CD14-positive monocyte (primary cell): Measurements from ENCODE around the gene BCAR1. TPM values are rescaled to one million over a fixed set of nuclear protein-coding genes. Genes with fewer than 3 reads are reported as not detected.
A peak's percentile ranks its signal among the peaks of the same experiment; 100 is the strongest.
"Not testable (repeated sequence)": the region's sequence is repeated elsewhere in the genome, so short reads cannot be mapped to it uniquely, and the experiment has no call there.

Experiments used
- DNase-seq, 3 donors: peaks; one replicate each; pipeline ENCODE4 v3.0.0-alpha.2; 2011 to 2022
- H2AFZ ChIP-seq: 2 replicates; pipeline ENCODE4 v1.6.0; 2012; ENCODE audit warnings: mild to moderate bottlenecking, low read depth, low read length, inconsistent platforms; ENCODE audit not compliant: insufficient read depth, poor library complexity, severe bottlenecking
- H3K27ac ChIP-seq, 2 donors: 1 replicate in 1 of 2; 2 replicates in 1 of 2; pipeline ENCODE4 v1.5.1; 2012 to 2013; ENCODE audit warnings: low read length in 2 of 2, control low read depth in 1 of 2, inconsistent platforms in 1 of 2, low read depth in 1 of 2, mild to moderate bottlenecking in 1 of 2
- H3K27me3 ChIP-seq, 2 donors: one replicate each; pipeline versions ENCODE4 v1.6.0 to v1.6.1; 2011 to 2013; ENCODE audit warnings: low read length in 2 of 2; ENCODE audit not compliant: control insufficient read depth in 2 of 2, insufficient read depth in 2 of 2
- H3K36me3 ChIP-seq, 2 donors: replicated peaks in 1 of 2; 1 replicate in 1 of 2; 2 replicates in 1 of 2; pipeline versions ENCODE4 v1.5.1 to v1.6.1; 2012 to 2013; ENCODE audit warnings: low read length in 2 of 2, control low read depth in 1 of 2, inconsistent platforms in 1 of 2, mild to moderate bottlenecking in 1 of 2; ENCODE audit not compliant: insufficient read depth in 2 of 2, control insufficient read depth in 1 of 2
- H3K4me1 ChIP-seq, 2 donors: 1 replicate in 1 of 2; 2 replicates in 1 of 2; pipeline versions ENCODE4 v1.5.1 to v1.6.1; 2012 to 2013; ENCODE audit warnings: low read length in 2 of 2, control low read depth in 1 of 2, inconsistent platforms in 1 of 2, mild to moderate bottlenecking in 1 of 2, moderate library complexity in 1 of 2; ENCODE audit not compliant: insufficient read depth in 2 of 2, control insufficient read depth in 1 of 2
- H3K4me2 ChIP-seq: replicated peaks from 2 replicates; pipeline ENCODE3; 2012; ENCODE audit warnings: low read length, moderate library complexity, mild to moderate bottlenecking; ENCODE audit not compliant: poor library complexity, severe bottlenecking; ENCODE audit errors: extremely low read depth
- H3K4me3 ChIP-seq, 3 experiments: fragments of 200-600 bp in 1 of 3; sonication (generic) in 1 of 3; replicated peaks in 1 of 3; 1 replicate in 2 of 3; 2 replicates in 1 of 3; pipeline ENCODE4 v1.5.1; 2011 to 2013; ENCODE audit warnings: low read length in 3 of 3, mild to moderate bottlenecking in 3 of 3, control low read depth in 2 of 3, low read depth in 2 of 3, inconsistent platforms in 1 of 3, moderate library complexity in 1 of 3
- H3K79me2 ChIP-seq: 2 replicates; pipeline ENCODE4 v1.6.0; 2012; ENCODE audit warnings: mild to moderate bottlenecking, control low read depth, inconsistent platforms, low read length, moderate library complexity; ENCODE audit not compliant: insufficient read depth
- H3K9ac ChIP-seq: 2 replicates; pipeline ENCODE4 v1.6.0; 2017; ENCODE audit warnings: low read length, mild to moderate bottlenecking; ENCODE audit not compliant: insufficient read depth, poor library complexity, severe bottlenecking
- H3K9me3 ChIP-seq, 2 donors: replicated peaks in 1 of 2; 1 replicate in 1 of 2; 2 replicates in 1 of 2; pipeline versions ENCODE4 v1.5.1 to v1.6.1; 2012 to 2013; ENCODE audit warnings: low read length in 2 of 2, control low read depth in 1 of 2; ENCODE audit not compliant: control insufficient read depth in 1 of 2, insufficient read depth in 1 of 2
- H4K20me1 ChIP-seq: 2 replicates; pipeline ENCODE4 v1.6.0; 2012; ENCODE audit warnings: mild to moderate bottlenecking, low read length, control low read depth, moderate library complexity; ENCODE audit not compliant: insufficient read depth
- H3K27ac Mint-ChIP-seq, 7 donors: one replicate each; pipeline ENCODE4 v1.8.0; 2020; ENCODE audit warnings: mild to moderate bottlenecking in 7 of 7, mixed read lengths in 7 of 7, moderate library complexity in 6 of 7, inconsistent platforms in 2 of 7
- H3K27me3 Mint-ChIP-seq, 3 donors: one replicate each; pipeline ENCODE4 v1.8.0; 2021 to 2022; ENCODE audit warnings: low read depth in 3 of 3, mild to moderate bottlenecking in 3 of 3, mixed read lengths in 3 of 3, moderate library complexity in 3 of 3, inconsistent platforms in 1 of 3
- H3K36me3 Mint-ChIP-seq, 2 donors: one replicate each; pipeline ENCODE4 v1.8.0; 2020; ENCODE audit warnings: mixed read lengths in 2 of 2, inconsistent platforms in 1 of 2, mild to moderate bottlenecking in 1 of 2
- H3K4me1 Mint-ChIP-seq: one replicate; pipeline ENCODE4 v1.8.0; 2020; ENCODE audit warnings: mild to moderate bottlenecking, mixed read lengths
- H3K4me3 Mint-ChIP-seq, 2 donors: one replicate each; pipeline ENCODE4 v1.8.0; 2020; ENCODE audit warnings: mild to moderate bottlenecking in 2 of 2, mixed read lengths in 2 of 2, moderate library complexity in 1 of 2
- H3K9me3 Mint-ChIP-seq, 7 donors: one replicate each; pipeline ENCODE4 v1.8.0; 2020 to 2022; ENCODE audit warnings: mixed read lengths in 7 of 7, mild to moderate bottlenecking in 6 of 7, moderate library complexity in 6 of 7, inconsistent platforms in 2 of 7
- WGBS: methylation state at CpG from one replicate; pipeline ENCODE4 v1.1.5; 2013; ENCODE audit warnings: missing lambda C conversion rate; ENCODE audit not compliant: insufficient coverage; 5-methylcytosine and 5-hydroxymethylcytosine counted together
- intact Hi-C, 2 donors: fragments of 100-400 bp; cut with micrococcal nuclease; formaldehyde crosslinking; loops; one replicate each; pipeline versions ENCODE4 v1.15.0 to v1.15.1; 2023
- polyA plus RNA-seq, 3 donors: library from polyadenylated mRNA; depleted of rRNA in 1 of 3; unstranded in 2 of 3; stranded (reverse) in 1 of 3; fragments of 300-500 nt in 2 of 3; fragments of >200 nt in 1 of 3; fragmentation: Illumina TruSeq in 2 of 3; gene quantifications; 1 replicate in 2 of 3; 2 replicates in 1 of 3; pipeline ENCODE4 v1.2.3, GENCODE V29; 2012 to 2021
- TF ChIP-seq, protein P1 (sequence below): fragments of 200-600 bp; IDR thresholded peaks from one replicate; pipeline ENCODE4 v1.8.0; 2022; ENCODE audit warnings: antibody characterized with exemption, mild to moderate bottlenecking

BCAR1 gene
- polyA plus RNA-seq, 3 donors = not detected

DNA sequence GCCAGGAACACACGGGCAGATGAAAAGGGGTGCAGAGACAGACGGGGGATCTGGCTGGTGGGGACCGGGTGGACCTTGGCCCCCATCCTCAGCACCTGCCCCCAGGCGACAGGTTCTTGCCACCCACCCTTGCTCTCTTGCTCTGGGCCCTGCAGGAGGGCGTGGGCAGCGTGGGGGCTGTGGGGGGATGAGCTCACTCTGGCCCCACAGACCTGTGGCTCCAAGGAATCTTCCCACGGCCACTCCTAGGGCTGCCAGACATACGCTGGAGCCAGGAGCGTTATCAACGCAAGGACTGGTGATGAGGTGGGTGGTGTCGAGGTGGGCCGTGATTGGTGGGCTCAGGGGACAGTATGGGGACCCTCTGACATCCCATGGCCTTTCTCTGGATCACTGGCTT is 26.3 kb downstream of the BCAR1 start:
- H2AFZ ChIP-seq = no peak overlapping the region
- no peak overlapping the region for H3K4me3 ChIP-seq
- H3K4me1 Mint-ChIP-seq = peaks cover 4% of the 10 kb centered on the region
- H3K36me3 Mint-ChIP-seq = no peaks in the 10 kb centered on the region
- H3K27ac ChIP-seq = no peak overlapping the region
- H3K36me3 ChIP-seq = no peaks in the 10 kb centered on the region
- no peak overlapping the region for H3K4me2 ChIP-seq
- H3K9ac ChIP-seq = no peak overlapping the region
- no peaks in the 10 kb centered on the region for H3K9me3 ChIP-seq
- H3K27me3 Mint-ChIP-seq = peaks cover 29 to 71% (median 55%) of the 10 kb centered on the region in 3 donors
- H4K20me1 ChIP-seq = no peaks in the 10 kb centered on the region
- H3K27ac Mint-ChIP-seq = no peak overlapping the region
- no peaks in the 10 kb centered on the region for H3K79me2 ChIP-seq
- no peak overlapping the region for H3K4me3 Mint-ChIP-seq
- TF ChIP-seq, protein P1, sequence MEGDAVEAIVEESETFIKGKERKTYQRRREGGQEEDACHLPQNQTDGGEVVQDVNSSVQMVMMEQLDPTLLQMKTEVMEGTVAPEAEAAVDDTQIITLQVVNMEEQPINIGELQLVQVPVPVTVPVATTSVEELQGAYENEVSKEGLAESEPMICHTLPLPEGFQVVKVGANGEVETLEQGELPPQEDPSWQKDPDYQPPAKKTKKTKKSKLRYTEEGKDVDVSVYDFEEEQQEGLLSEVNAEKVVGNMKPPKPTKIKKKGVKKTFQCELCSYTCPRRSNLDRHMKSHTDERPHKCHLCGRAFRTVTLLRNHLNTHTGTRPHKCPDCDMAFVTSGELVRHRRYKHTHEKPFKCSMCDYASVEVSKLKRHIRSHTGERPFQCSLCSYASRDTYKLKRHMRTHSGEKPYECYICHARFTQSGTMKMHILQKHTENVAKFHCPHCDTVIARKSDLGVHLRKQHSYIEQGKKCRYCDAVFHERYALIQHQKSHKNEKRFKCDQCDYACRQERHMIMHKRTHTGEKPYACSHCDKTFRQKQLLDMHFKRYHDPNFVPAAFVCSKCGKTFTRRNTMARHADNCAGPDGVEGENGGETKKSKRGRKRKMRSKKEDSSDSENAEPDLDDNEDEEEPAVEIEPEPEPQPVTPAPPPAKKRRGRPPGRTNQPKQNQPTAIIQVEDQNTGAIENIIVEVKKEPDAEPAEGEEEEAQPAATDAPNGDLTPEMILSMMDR = no peak
- peaks cover 0 to 5% (median 0%) of the 10 kb centered on the region in 7 donors for H3K9me3 Mint-ChIP-seq
- no peak for DNase-seq
- peaks cover 0 to 30% of the 10 kb centered on the region in 2 donors for H3K27me3 ChIP-seq
- WGBS = 81% methylated on average over 7 of the region's 12 CpGs
- intact Hi-C loops = loop anchor here in 1 of 2 donors (2.0 kb wide), 1 partner anchor 18 kb away; the partner anchor contains the start of gene CTRB2
- no peaks in the 10 kb centered on the region for H3K4me1 ChIP-seq

DNA sequence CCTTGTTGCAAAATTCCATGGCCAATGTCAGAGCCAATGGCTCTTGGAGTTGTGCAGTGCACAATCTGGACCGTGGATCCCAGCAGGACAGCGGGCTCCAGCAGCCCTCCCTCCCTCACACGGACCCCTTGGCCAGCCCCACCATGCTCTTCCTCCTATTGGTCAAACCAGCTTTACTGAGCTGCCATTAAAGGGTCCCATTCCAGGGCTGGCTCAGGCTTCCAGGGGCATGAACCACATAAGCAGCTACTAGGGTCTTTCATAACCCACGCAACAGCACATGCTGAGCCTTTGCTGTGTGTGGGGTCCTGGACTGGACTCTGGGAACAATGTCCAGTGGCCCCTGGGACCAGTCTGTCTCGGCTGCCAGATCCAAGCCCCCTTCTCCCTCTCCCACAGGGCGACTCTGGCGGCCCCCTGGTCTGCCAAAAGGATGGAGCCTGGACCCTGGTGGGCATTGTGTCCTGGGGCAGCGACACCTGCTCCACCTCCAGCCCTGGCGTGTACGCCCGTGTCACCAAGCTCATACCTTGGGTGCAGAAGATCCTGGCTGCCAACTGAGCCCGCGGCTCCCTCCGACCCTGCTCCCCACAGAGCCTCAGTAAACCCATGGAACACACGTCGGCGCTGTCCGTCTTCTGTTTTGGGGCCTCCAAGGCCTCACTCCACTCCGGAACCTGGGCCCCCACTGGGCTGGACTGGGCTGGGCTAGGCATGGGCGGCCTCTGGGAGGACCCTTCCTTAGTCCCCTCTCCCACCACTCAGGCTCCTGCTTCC is 26.9 kb downstream of the BCAR1 start:
- intact Hi-C loops = loop anchor here in 1 of 2 donors (2.0 kb wide), 1 partner anchor 18 kb away; the partner anchor contains the start of gene CTRB2
- Mint-ChIP-seq H3K4me1 (peaks cover 8% of the 10 kb centered on the region), H3K36me3 (no peaks in the 10 kb centered on the region), H3K4me3 (no peak overlapping the region), H3K27me3 (peaks cover 25 to 71% (median 52%) of the 10 kb centered on the region in 3 donors), H3K9me3 (peaks cover 0 to 3% (median 0%) of the 10 kb centered on the region in 7 donors), H3K27ac (peak overlapping the region in 1 of 7 donors; percentile 57)
- Histone ChIP-seq H3K9ac (no peak overlapping the region), H2AFZ (no peak overlapping the region), H3K36me3 (no peaks in the 10 kb centered on the region), H3K4me1 (no peaks in the 10 kb centered on the region), H3K9me3 (no peaks in the 10 kb centered on the region), H3K4me3 (no peak overlapping the region), H3K27me3 (peaks cover 0 to 30% of the 10 kb centered on the region in 2 donors), H3K79me2 (no peaks in the 10 kb centered on the region), H3K27ac (no peak overlapping the region), H3K4me2 (no peak overlapping the region), H4K20me1 (no peaks in the 10 kb centered on the region)
- TF ChIP-seq, protein P1 = no peak
- no peak for DNase-seq
- 85% methylated on average over 19 of the region's 20 CpGs for WGBS

DNA sequence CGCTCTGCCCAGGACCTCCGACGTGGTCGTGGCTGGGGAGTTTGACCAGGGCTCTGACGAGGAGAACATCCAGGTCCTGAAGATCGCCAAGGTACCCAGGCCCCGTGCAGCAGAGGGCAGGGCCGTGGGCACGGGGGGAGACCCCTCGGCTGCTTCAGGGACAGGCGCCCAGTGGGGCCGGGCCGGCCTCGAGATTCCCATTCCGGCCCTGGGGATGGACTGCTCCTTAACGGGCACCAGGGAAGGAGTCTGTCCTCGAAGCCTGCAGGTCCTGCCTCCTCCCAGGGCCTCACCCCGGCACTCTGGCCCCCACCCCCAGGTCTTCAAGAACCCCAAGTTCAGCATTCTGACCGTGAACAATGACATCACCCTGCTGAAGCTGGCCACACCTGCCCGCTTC is 28.3 kb downstream of the BCAR1 start:
- H3K4me2 ChIP-seq, H3K4me3 ChIP-seq, H3K4me1 Mint-ChIP-seq, H3K27ac Mint-ChIP-seq, H3K4me1 ChIP-seq, H3K9ac ChIP-seq, H3K9me3 Mint-ChIP-seq, H3K9me3 ChIP-seq, H3K4me3 Mint-ChIP-seq, H3K27ac ChIP-seq, H3K36me3 ChIP-seq, DNase-seq, H4K20me1 ChIP-seq, intact Hi-C loops, H2AFZ ChIP-seq, H3K79me2 ChIP-seq, H3K36me3 Mint-ChIP-seq: not testable (repeated sequence)
- peaks cover 0 to 34% of the 10 kb centered on the region in 2 donors for H3K27me3 ChIP-seq
- peaks cover 25 to 66% (median 45%) of the 10 kb centered on the region in 3 donors for H3K27me3 Mint-ChIP-seq
- no CpG with 5 or more reads among the region's 20 CpGs for WGBS
